GM12801 (cell line): ENCODE data around the gene CDS2.

Experiments used
- TF ChIP-seq, protein P1 (sequence below): IDR thresholded peaks from one replicate; pipeline ENCODE4 v1.5.1; 2011; ENCODE audit warnings: control low read depth; ENCODE audit not compliant: insufficient read length; ENCODE audit errors: extremely low read depth

The CDS2 gene

DNA sequence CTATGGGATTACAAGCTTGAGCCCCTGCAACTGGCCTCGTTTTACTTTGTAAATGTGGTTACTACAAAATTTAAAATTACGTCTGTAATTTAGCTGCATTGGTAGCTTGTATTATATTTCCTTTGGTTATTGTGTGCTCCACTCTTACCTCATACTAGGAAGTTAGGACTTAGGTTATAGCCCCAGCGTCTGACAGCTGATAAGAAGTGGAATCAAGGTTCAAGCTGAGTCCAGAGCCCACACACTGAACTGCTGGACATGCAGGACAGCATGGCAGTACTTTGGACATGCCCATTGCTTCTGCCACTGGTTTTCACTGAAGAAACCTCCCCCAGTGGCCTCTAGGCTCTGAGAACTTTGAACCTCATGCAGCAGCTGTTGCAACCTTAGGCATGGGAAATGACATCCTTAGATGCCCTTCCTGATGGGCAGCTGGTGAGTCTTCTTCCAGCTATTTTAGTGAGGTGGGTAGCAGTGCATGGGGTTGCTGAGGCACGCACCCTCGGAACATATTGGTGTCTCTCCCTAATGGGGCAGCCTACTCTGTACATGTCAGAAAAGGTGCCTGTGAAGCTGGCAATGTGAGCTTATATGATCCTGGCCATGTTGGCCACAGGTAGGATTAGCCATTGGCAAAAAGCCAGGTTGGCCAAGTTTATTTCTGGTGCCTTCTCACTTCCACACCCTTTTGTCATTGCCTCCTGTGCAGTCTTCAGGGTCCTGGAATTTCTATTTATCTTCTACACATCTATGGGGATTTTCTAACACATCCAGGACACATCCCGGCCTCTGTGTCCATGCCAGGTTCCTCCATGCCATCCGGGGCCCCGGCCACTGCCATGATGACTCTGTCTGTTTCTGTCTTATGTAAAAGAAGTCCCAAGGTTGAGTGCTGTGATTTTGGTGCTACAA is 85.3 kb downstream of the CDS2 start:
- TF ChIP-seq, protein P1, sequence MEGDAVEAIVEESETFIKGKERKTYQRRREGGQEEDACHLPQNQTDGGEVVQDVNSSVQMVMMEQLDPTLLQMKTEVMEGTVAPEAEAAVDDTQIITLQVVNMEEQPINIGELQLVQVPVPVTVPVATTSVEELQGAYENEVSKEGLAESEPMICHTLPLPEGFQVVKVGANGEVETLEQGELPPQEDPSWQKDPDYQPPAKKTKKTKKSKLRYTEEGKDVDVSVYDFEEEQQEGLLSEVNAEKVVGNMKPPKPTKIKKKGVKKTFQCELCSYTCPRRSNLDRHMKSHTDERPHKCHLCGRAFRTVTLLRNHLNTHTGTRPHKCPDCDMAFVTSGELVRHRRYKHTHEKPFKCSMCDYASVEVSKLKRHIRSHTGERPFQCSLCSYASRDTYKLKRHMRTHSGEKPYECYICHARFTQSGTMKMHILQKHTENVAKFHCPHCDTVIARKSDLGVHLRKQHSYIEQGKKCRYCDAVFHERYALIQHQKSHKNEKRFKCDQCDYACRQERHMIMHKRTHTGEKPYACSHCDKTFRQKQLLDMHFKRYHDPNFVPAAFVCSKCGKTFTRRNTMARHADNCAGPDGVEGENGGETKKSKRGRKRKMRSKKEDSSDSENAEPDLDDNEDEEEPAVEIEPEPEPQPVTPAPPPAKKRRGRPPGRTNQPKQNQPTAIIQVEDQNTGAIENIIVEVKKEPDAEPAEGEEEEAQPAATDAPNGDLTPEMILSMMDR: no peak

DNA sequence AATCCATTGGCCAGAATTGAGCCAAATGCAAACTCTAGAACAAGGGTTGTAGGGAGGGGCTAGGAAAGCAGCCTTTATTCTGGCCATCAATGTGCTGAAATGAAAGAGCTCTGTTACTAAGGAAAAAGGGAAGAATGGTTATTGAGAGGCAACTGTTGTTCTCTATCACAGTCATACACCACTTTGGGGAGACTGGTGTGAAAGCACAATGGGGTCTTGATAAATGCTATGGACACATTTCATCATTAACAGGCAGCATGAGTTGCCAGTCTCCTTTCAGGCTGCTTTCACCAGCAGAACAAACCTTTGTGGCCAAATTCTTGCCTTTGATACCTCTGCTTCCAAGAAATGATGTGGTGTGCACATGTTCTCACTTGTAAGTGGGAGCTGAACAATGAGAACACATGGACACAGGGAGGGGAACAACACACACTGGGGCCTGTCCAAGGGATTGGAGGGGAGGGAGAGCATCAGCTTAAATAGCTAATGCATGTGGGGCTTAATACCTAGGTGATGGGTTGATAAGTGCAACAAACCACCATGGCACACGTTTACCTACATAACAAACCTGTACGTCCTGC is 86.2 kb downstream of the CDS2 start:
- TF ChIP-seq, protein P1: no peak

DNA sequence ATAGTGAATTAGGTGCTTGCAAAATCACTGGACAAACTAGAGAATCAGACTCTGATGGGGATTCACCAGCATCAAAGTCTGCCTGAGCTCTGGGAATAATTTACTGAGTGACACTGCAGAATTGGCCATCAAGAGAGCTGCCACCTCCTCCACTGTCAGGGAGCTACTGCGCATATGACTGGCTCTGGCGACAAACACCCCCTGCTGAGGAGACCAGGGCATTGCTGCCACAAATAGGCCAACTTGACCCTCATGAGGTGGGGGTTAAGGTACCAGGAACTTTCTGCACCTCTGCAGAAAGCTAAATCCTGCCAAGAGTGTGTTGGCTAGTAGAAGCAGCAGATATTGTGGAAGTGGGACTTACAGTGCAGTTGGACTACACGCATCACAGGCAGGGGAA is 88.0 kb downstream of the CDS2 start:
- TF ChIP-seq, protein P1: no peak

DNA sequence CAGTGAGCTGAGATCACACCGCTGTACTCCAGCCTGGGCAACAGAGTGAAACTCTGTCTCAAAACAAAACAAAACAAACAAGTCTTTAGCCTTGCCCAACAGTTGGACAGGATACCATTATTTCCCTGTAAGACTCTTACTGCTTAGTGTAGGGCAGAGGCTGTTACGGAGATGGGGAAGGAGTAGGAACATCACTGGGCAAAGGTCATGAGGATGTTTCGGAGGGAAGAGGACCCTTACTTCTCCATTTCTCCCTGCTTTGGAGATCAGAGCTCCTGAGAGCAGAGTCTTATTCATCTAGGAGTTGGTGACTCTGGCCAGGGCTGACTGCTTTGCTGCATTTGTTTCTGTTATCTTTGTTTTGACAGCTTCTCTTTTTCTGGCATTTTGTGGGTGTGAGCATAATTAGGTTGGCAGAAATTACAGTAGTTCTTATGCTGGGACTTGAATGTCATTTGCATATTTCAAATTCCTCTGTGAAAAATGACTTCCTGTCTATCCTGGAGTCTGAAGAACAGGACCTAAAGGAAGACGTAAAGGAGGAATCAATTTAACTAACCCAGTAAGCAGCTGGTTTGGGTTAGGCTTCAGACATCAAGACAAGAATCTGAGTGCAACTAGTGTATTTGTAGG is 89.0 kb downstream of the CDS2 start:
- TF ChIP-seq, protein P1: no peak

DNA sequence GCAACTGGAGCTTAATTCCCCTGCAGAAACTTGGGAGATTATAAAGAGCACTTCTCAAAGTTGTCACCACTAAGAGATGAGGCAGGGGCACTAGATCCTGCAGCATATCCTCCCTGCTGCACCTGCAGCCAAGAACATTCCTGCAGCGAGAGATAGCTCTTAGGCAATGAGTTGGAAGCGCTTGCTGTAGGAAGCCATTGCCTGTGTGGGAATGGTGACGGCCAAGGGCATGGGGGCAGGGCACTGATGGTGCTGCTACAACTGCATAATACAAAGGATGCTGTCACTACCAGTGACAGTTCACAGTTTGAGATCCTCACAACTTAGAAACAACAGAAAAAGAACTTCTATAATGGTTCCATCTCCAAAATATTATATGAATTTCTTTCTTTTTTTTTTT is 89.9 kb downstream of the CDS2 start:
- TF ChIP-seq, protein P1: no peak

DNA sequence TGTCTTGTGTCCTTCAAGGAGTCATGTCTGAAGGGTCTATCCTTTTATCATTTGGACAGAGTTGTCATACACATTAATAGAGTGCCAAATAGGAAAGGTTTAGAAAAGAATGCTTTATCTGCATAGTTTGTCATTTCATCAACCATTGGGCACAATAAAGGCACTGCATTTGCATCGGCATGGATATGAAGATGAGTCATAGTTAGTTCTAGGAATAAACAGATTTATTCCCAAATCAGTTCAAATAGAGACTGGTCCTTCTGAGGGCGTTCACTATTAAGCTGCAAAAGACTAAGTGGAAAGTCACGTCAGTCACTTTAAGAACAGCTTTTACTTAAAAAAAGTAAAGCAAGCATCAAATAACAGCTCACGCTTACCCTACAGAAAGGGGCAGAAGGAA is 90.8 kb downstream of the CDS2 start:
- TF ChIP-seq, protein P1: no peak

DNA sequence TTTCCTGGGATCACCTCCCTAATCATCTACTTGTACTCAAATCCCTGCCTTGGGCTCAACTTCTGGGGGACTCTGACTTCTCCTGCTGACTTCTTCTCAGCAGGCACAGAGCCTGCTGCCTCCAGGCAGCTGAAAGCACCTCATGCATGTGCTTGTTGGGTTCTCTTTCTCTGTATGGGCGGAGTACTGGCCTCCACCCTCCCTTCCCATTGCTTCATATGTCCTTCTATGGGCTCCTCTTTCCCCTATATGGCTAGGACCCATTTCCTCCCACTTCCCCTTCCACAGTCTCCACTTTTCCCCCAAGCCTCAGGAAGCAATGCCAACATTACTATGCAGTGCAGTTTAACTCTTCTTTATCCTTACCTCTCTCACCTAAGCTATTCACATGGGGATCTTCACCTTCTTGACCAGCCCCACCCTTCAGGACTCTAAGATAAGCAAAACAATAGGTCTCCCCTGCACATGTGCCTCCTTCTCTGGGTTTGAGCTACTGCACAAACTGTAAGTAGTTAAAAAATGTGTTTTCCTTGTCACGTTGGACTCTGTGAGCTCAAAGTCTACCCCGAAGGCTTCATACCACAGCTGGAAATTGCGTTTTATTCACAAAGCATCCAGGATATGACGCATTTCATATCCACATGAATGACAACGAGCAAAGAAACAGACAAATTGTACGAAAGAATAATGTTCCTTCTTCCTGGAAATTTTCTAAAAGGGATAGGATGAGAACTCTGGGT is 93.7 kb downstream of the CDS2 start:
- TF ChIP-seq, protein P1: no peak
